NCI-H2171 (cell line): ENCODE results near the gene COG2.

Experiments used
- DNase-seq: peaks from one replicate; lab custom pipeline; 2025; lab: John Stamatoyannopoulos, UW

COG2 gene

DNA sequence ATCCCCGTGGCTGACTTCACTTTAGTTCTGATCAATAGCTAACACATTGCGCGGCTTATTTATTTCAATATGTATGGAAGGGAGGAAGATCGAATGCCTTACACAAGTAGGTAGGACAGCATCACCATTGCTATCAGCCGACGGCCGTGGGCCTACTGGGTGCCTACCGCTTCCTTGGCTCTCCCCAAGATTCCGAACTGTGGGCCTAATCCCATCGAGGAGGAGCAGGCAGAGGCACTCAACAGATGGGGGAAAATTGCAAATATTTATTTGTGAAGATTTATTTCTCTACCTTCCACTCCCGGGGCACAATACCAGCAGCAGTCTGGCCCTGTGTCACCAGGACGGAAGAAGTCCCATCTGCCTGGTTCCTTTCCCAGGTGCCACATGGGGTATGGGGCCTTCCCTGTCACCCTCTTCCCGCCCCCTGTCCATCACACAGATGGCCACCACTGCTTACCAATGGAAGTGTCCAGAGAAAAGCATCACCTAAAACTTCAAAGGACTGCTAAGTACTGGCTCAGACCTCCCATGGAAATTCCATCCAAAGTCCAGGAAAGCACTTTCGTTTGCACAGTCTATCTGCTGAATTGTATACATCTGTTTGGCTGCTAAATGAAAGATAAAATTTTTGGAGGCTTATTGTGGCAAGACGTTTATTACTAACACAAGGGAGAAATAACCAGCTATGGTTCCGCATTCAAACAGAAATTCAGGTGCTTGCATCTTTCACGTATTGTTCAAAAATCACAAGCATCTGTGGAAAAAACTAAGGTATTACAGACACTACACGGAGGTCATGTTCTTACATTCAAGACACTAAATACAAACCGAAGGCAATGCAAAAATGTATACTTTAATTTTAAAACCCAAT lies 59.9 kb downstream of the COG2 start:
- no peak for DNase-seq

DNA sequence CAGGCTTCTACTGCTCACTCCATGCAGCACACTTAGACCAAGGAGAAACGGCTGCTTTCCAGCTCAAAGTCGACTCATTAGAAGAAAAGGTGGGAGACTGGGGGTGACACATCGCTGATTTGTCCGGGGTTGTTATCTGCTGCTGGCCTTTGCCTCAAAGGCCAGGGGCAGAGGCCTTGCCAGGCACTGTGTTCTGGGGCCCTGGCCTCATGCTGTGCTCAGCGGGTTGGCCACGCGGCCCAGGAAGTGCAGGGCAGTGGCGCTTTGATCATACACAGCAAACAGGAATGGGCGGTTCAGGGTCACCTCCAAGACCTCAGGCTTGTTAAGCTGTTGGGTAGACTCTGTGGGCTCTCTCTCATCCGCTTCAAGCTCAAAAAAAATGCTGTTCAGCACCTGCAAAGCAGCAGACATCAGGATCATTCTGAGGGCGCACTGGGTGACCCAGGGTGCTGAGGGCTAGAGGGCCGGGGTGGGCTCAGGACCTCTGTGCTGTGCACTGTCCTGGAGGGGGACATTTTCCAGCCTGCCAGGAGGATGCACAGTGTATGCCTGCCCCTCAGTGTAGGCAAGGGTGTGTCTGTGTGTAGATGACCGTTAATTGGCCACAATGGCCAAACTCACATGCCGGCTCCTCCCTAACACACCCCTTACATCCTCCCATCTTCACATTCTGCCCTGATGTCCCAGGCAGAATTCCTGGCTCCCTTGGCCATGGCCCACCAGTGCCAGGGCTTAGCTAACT lies 60.8 kb downstream of the COG2 start:
- DNase-seq = no peak

DNA sequence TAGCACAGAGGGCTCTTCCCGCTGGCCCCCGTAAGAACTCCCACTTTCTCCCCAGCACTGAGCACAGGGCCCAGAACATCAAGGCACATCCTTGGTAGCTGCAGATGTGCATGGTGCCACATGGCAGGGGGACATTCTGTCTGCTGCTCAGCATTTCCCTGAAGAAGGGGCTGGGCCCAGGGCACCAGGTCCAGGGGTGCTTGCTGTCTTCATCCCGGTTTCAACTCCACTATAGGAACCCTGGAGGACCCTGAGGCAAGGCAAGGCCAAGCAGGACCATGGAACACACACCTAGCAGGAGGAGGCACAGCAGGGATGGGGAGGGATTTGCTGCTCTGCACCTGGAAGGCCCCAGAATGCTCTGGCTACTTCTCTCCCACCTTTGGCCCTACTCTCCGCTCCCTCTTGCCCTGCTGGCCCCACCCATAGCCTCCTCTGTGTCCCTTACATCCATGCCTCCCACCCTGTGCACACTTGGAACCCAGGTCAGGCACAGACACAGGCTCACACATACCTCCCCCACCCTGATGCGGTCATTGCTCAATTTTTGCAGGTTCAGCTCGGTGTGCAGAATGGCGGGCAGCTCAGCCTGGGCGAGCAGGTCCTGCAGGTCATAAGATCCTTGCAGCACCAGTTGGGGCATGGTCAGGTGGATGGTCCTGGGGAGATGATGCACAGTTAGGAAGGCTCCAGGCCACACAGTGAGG lies 61.6 kb downstream of the COG2 start:
- DNase-seq = no peak

DNA sequence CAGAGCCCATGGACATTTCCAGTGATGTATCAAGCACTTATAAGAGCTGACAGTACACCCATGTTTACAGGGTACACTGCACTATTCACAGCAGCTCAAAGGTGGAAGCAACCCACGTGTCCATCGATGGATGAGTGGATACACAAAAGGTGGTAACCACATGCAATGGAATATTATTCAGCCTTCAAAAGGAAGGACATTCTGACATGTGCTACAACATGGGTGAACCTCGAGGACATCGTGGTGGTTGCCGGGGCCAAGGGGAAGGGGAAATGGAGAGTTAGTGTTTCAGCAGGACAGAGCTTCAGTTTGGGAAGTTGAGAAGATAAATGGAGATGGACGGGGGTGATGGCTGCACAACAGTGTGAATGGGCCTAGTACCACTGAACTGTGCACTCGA lies 62.5 kb downstream of the COG2 start:
- no peak for DNase-seq

DNA sequence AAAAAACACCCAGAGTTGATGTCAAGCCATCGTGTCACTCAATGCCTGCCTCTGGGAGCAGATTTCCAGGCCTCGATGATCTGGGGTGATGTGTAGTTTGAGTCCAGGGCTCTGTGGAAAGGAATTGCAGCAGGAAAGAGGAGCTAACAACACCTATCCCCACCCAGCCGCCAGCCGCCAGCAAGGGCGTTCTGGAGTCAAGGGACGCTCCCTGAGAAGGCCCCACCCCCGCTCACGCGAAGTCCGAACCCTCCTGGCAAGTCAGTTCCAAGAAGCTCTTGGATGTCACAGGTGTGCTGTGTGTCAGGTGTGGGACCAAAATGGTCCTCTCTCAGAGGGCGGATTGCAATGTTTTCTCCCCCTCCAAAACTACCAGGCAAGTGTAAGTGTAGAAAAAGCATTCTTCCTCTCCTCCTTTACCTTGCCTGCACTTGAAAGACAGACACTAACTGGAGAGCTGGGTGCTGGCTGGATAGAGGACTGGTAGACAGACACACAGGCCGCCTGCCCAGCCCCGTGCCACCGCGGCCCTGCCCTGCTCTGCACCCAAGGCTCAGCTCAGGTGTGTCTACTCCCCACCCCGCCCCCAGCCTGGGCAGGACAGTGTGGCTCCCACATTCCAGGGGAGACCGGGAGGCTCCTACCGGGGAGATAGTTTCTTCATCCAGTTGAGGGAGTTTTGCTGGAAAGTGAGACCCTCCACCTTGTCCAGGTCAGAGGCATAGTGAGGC lies 63.2 kb downstream of the COG2 start:
- DNase-seq = no peak

DNA sequence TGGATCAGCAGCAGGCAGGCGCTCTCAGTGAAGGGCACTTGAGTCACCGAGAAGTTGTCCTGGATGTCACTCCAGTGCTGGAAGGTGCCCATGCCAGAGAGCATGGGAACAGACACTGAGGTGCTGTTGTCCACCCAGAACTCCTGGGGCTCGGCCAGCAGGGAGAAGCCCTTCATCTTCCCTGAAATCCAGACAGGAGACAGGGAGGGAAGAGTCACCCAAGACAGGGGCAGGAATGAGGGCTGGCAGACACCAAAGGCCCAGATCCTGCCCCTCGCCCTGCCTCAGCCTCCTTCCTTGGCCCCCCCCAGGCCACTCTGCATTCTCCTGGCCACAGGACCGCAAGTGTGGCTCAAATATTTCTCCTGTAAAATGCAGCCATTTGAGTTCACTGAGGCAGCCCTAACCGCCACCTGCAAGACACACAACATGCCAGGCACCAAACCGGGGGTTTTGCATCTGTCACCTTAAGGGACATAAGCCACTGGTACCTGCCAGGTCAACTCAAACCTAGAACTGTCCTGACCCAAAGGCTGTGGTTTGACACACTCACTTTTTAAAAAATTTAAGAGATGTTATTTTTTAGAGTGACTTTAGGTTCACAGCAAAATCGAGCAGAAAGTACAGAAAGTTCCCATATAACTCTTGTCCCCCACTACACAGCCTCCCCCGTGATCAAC lies 63.9 kb downstream of the COG2 start:
- DNase-seq = no peak

DNA sequence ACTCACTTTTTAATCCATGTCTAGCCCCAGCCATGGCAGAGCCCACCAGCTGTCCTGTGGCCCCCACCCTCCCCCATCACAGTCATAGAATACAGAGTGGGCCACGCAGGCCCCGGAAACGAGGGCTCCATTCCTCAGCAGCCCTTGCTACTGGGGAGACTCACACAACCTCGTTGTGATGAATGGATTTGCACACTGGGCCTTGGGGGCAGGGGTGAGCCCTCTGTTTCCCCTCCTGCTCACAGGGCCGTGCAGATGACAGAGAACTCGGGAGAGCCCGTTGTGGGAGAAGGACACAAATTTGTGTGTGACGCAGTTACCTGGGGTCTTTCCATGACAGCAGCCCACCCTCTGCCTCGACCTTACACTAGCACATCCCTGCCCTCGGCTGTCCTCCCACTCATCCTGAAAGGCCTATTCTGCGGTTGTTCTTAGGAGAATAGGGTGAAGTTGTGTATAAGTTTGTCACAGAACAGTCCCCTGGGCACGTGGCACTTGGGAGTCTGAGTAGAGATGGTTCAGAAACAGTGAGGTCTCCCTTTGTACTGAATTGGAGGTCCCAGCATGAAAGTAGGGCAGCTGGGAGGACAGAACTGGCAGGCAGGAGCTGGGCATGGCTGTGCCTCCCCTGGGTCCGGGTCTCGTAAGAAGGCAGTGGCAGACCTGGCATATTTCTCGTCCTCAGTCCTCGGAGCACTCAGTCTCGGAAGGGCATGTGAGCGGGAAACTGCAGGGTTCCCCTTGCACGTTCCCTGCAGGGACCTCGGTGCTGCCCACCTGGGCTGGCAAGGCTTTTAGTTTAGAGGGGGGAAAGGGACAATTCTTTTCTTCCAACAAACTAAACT lies 64.8 kb downstream of the COG2 start:
- no peak for DNase-seq

DNA sequence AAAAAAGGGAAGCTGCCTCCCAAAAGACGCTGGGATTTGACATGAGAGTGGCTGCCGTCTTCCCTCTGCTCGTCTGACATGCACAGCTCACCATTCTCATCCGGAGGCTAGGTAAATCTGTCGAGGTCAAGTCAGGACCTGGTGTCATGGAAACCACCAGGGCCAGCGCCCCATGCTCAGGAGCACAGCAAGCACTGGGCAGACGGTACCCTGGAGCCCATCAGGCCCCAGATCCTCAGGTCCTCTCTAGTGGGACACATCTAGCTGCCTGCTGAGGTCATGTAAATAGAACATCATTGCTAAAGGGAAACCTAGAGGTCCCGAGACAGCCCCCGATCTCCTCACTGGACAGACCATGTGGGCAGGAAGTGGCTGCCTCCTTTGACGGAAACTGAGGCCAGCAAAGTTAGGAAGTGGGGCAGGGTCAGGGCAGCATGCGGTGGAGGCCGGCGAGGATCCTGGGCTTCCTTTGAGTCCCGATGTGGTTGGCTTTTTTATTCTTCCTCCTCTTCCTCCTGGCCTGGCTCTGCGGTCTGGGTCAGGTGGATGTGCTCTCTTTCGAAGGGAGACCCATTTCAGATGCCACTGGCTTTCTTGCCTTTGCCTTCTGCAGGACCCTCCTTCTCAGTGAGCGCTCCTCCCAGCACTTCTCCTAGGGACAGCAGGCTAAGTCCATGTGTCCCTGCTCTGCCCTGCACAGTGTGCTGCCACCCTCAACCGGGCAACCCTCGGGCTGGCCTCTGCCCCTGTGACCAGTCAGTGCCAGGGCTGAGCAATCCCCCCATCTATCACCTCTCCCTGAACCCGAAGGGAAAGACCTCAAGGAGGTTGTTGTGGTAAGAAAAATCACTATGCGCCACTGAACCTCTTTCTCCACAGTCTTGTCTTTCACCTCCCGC lies 65.7 kb downstream of the COG2 start:
- no peak for DNase-seq

DNA sequence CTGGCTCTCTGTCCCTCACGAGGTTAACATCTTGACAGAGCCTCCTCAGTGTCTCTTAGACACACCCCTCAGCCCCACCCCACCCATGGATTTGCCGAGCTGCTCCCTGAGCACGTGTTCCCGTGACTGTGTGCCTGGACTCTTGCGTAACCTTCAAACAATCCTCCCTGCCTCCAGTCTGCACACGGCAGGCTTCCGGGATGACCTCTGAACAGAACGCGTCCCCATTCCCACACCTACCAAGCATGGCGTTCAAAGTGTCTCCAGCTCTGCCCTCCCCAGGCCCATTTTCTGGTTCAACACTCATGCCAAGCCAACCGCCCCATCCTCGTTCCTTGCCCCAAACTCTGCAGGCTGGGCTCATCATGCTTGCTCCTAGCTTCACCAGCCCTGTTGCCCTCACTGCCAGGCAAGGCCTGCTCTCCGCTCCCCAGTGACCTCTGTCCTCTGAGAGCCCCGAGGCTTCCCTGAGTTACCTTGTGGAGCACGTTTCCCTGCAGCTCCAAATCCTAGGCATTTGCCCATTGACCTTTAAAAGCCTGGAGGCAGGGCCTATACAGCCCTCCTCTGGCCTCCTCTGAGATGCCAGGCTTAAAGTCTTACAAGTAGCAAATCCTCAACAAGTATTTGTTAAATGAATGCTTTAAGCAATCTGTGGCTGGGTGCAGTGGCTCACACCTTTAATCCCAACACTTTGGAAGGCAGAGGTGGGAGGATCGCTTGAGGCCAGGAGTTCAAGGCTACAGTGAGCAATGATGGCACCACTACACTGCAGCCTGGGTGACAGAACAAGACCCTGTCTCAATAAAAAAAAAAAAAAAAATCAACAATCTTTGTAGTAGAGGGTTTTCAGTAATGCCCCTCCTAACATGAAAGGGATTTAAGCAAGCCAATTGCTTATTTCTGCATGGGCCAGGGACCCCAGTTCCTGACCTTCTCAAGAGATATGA lies 66.6 kb downstream of the COG2 start:
- DNase-seq = no peak

DNA sequence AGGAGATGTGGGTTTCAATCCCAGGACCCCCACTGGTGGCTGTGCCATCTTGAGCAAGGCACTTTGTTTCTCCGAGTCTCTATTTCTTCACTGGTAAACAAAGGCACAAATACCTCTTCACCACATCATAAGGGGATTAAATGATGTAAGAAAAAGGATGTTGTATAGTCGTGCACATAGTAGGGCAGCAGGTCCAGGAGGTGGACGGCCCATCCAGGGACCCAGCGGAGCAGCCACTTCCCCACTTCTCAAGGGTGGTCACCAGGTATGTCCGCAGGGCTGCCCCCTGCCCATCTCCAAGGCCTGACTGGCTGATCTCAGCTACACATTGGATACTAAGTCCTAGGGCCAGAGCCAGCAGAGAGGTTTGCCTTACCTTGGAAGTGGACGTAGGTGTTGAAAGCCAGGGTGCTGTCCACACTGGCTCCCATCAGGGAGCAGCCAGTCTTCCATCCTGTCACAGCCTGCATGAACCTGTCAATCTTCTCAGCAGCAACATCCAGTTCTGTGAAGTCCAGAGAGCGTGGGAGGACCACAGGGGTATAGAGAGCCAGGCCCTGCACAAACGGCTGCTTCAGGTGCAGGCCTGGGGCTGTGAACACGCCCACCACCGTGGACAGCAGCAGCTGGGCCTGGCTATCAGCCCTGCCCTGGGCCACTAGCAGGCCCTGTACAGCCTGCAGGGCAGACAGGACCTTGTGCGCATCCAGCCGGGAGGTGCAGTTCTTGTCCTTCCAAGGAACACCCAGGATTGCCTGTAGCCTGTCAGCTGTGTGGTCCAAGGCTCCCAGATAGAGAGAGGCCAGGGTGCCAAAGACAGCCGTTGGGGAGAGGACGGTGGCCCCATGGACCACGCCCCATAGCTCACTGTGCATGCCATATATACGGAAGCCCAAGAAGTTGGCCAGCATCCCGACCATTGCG lies 67.6 kb downstream of the COG2 start:
- DNase-seq = no peak

DNA sequence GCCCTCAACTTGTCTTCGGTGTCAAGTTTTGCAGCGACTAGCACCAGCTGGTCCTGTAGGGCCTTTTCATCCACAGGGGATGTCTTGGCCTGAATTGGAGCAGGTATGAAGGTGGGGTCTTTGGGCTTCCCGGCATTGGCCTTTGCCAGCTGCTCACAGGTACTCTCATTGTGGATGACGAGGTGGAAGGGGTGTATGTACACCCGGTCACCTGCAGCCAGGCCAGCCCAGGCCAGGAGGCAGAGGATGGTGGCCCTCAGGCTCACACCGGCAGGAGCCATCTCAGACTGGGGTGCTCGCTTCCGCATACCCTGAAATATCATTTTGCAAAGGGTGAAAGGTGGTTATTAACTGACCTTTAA lies 68.2 kb downstream of the COG2 start:
- DNase-seq = no peak

DNA sequence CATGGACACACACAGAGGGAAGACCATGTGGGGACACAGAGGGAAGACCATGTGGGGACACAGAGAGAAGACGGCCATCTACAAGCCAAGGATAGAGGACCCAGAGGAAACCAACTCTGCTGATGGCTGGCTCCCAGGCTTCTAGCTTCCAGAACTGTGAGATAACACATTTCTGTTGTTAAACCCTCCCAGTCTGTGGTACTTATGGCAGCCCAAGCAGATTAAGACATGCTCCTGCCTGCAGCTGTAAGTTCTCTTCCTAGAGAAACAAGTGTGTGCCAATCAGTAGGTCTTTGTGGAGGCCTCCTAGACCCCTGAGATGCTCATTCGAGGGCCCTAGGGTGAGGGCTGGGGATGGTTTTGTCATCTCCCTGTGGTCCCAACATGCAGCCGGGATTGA lies 69.0 kb downstream of the COG2 start:
- no peak for DNase-seq

DNA sequence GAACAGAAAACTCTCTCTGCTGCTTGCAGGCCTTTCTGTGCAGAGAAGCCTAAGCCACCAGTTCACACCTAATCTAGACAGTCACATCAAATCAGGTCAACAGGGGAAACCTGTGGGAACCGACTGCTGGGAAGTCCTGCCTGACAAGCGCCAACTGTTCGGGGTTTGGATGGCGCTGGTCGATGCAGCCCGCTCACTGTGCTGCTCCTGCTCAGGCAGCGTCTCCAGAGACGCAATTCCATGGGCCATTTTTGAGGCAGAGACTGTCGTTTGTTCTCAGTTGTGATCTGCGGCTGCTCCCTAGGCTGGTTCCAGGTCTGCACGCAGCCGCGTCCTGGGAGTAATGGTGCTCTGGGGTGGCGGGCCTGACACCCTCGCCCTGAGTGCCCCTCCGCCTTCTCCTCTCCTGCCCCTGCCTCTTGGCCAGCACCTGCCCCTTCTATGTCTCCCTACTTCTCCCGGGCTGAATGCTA lies 70.2 kb downstream of the COG2 start:
- DNase-seq = no peak

DNA sequence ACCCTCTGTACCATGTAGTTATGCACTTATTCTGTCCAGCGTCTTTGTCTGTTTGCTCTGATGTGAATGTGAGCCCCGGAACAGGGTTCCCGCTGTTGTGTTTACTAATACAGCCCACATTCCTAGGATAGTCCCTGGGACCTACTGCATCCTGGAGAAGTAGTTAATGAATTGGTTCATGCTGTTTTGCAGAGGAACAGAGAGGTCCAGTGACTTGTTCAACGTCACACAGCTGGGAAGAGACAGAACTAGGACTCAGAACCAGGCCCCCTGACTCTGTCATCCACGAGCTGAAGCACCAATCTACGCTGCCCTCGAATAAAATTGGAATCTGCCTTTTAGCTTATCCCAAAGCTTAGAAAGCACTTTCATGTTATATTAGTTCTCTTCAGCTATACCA lies 70.9 kb downstream of the COG2 start:
- no peak for DNase-seq

DNA sequence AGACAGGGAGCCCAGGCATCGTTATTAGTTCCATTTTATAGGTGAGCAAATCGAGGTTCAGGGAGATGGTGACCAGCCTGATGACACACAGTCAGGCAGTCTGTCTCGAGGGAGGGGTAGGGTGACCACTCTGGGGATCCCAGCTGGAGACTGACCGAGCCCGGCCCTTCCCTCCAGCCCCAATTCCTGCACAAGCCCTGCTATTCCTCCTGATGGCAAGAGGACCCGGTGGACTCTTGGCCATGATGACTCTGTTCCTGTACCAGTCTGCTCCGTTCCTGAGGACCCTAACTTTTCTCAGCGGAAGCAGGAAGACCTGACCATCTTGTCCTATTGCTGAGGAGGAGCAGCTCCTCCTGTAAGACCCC lies 71.2 kb downstream of the COG2 start:
- no peak for DNase-seq

DNA sequence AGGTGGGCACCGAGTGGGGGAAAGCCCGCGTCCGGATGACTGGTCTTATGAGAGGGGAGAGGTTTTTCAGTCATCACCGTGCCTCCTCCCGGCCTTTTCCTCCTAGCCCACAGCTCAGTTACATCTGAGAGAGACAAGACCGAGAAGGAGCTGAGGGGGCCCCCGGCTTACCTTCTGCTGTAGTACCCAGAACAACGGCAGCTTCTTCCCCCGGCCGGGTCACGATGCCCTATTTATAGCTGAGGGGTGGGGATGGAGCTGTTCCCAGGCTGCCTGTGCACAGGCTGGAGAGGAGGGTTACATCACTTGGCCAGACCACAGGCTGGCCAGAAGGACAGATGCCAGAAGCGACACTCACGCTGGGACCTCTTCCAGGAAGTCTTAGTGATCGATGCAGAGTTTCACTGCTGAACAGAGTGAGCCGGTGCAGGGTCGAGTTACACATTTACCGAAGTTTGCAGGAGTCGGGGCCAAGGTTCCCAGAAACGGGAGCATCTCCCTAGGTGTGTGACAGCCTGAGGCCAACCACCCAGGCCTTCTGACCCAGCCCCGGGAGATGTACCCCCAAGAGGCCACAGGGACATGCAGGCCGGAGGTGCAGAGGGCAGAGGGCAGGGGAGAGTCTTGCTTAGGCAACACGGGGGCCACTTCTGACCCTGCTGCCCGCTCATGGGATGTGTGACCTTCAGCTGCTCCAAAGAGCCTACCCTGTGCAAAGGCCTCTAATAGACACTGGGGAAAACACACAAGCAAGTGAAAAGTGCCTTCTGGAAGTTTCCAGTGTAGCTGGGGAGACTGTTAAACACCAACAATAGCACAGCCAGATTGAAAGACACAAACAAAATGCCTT lies 71.9 kb downstream of the COG2 start, which contains the start of gene AGT:
AGT (minus strand) TSS at position 208 of the 850 bp plus-strand sequence. CDS start 3,299 bp downstream, outside the sequence.
- DNase-seq = no peak
